K562 (cell line): ENCODE data around the gene CUL9. TPM values are rescaled to one million over a fixed set of nuclear protein-coding genes. Genes with fewer than 3 reads are reported as not detected.

Experiments
- ATAC-seq: fragments of 200-7000 bp; cut with Tn5 transposase; 3 replicates; pipeline ENCODE4 v1.9.1; 2020; ENCODE audit warnings: moderate library complexity
- BruUV-seq: library from RNA; stranded (reverse); fragments of 400-500 nt; replicated peaks from 2 replicates; lab custom pipeline; 2021; lab: Mats Ljungman, UMichigan
- CTCF ChIA-PET: fragments of 300-600 bp; formaldehyde crosslinking; extraction: SDS; loops from one replicate; lab custom pipeline; 2021; ENCODE audit warnings: low intra/inter-chr PET ratio; lab: Yijun Ruan, JAX
- POLR2A ChIA-PET: fragments of 300-600, 350-650 bp; sonication (Branson Sonifier 250); formaldehyde crosslinking; extraction: SDS; loops from one replicate; lab custom pipeline; 2021; ENCODE audit warnings: antibody characterized with exemption, inconsistent platforms; lab: Yijun Ruan, JAX
- DNase-seq, 4 experiments: peaks; one replicate each; pipeline versions ENCODE4 v3.0.0 to v3.0.0-alpha.2; 2011 to 2018; ENCODE audit warnings: low spot score in 3 of 4, mixed read lengths in 3 of 4; ENCODE audit errors: extremely low read depth in 1 of 4
- FAIRE-seq: peaks from 2 replicates; lab custom pipeline; 2011; peaks lifted over from hg19 to GRCh38; lab: Jason Lieb, UNC
- H2AFZ ChIP-seq: 2 replicates; pipeline ENCODE4 v1.6.0; 2011; ENCODE audit warnings: low read depth, low read length, control low read depth, inconsistent platforms
- H3K27ac ChIP-seq: fragments of 200-600 bp; 3 replicates; pipeline ENCODE4 v1.8.0; 2011; ENCODE audit warnings: low read depth, mild to moderate bottlenecking, control low read depth, inconsistent platforms, low read length, moderate library complexity, mixed read lengths; ENCODE audit errors: extremely low read depth
- H3K27me3 ChIP-seq, 2 experiments: fragments of 300-600 bp in 1 of 2; 2 replicates in 1 of 2; 3 replicates in 1 of 2; pipeline versions ENCODE4 v1.6.0 to v1.8.0; 2011; ENCODE audit warnings: inconsistent platforms in 2 of 2, low read length in 2 of 2, mild to moderate bottlenecking in 1 of 2, mixed read lengths in 1 of 2, moderate library complexity in 1 of 2; ENCODE audit not compliant: control insufficient read depth in 2 of 2, insufficient read depth in 2 of 2
- H3K36me3 ChIP-seq: fragments of 300-600 bp; 3 replicates; pipeline ENCODE4 v1.8.0; 2011; ENCODE audit warnings: mild to moderate bottlenecking, low read length, inconsistent platforms; ENCODE audit not compliant: control insufficient read depth, insufficient read depth
- H3K4me1 ChIP-seq, 2 experiments: fragments of 200-600 bp in 1 of 2; replicated peaks in 1 of 2; 2 replicates in 1 of 2; 3 replicates in 1 of 2; pipeline versions ENCODE4 v1.5.1 to v1.8.0; 2011; ENCODE audit warnings: inconsistent platforms in 2 of 2, low read length in 2 of 2, mild to moderate bottlenecking in 1 of 2, mixed read lengths in 1 of 2, moderate library complexity in 1 of 2; ENCODE audit not compliant: control insufficient read depth in 2 of 2, insufficient read depth in 2 of 2
- H3K4me2 ChIP-seq: 2 replicates; pipeline ENCODE4 v1.6.1; 2011; ENCODE audit warnings: low read length, control low read depth, inconsistent platforms, mixed read lengths; ENCODE audit not compliant: insufficient read depth
- H3K4me3 ChIP-seq: fragments of 200-600 bp; sonication (generic), shearing (Covaris generic); 2 replicates; pipeline ENCODE4 v1.5.1; 2016; ENCODE audit warnings: control low read depth, inconsistent platforms
- H3K79me2 ChIP-seq: fragments of 200-600 bp; 3 replicates; pipeline ENCODE4 v1.8.0; 2011; ENCODE audit warnings: low read length, inconsistent platforms; ENCODE audit not compliant: control insufficient read depth, insufficient read depth
- H3K9ac ChIP-seq, 2 experiments: 2 replicates each; pipeline versions ENCODE4 v1.6.0 to v1.6.1; 2011; ENCODE audit warnings: low read depth in 2 of 2, low read length in 2 of 2, control low read depth in 1 of 2, inconsistent platforms in 1 of 2, mild to moderate bottlenecking in 1 of 2, mixed read lengths in 1 of 2; ENCODE audit not compliant: insufficient read depth in 1 of 2
- H3K9me1 ChIP-seq: one replicate; pipeline ENCODE4 v1.6.0; 2011; ENCODE audit warnings: inconsistent platforms, mild to moderate bottlenecking, low read length, moderate library complexity; ENCODE audit not compliant: control insufficient read depth, insufficient read depth
- H3K9me3 ChIP-seq: replicated peaks from 2 replicates; pipeline ENCODE4 v1.5.1; 2011; ENCODE audit warnings: low read depth, low read length, inconsistent platforms; ENCODE audit not compliant: control insufficient read depth, insufficient read depth
- H4K20me1 ChIP-seq: replicated peaks from 2 replicates; pipeline ENCODE4 v1.6.1; 2011; ENCODE audit warnings: low read length, inconsistent platforms, mixed read lengths; ENCODE audit not compliant: control insufficient read depth, insufficient read depth
- BCL6 ChIP-seq: fragments of 250-450 bp; sonication (Bioruptor Pico); IDR thresholded peaks from 2 replicates; pipeline ENCODE4 v1.4.0; 2020
- BCLAF1 ChIP-seq, 2 experiments: fragments of 450-650 bp in 1 of 2; IDR thresholded peaks; 2 replicates each; pipeline ENCODE4 v1.6.1; 2011 to 2017; ENCODE audit warnings: low read depth in 2 of 2, antibody characterized with exemption in 1 of 2, borderline replicate concordance in 1 of 2, low read length in 1 of 2, mild to moderate bottlenecking in 1 of 2, mixed read lengths in 1 of 2; ENCODE audit not compliant: control insufficient read depth in 1 of 2
- MLX ChIP-seq, 2 experiments: fragments of 450-650 bp in 1 of 2; sonication (generic) in 1 of 2; formaldehyde crosslinking; conservative IDR thresholded peaks; 2 replicates each; pipeline versions ENCODE4 v1.4.0 to v1.8.1; 2020 to 2022; ENCODE audit warnings: mild to moderate bottlenecking in 1 of 2, missing genetic modification reagents in 1 of 2
- PTTG1 ChIP-seq: fragments of 450-650 bp; IDR thresholded peaks from 2 replicates; pipeline ENCODE4 v1.6.1; 2016; ENCODE audit warnings: low read depth, mild to moderate bottlenecking, missing genetic modification characterization, missing compliant biosample characterization
- STAT5B ChIP-seq: fragments of 250-450 bp; sonication (Bioruptor Pico); IDR thresholded peaks from 2 replicates; pipeline ENCODE4 v1.8.0; 2021; ENCODE audit warnings: mild to moderate bottlenecking, inconsistent platforms
- TSHZ1 ChIP-seq: fragments of 250-450 bp; sonication (Bioruptor Pico); IDR thresholded peaks from 2 replicates; pipeline ENCODE4 v1.4.0; 2020; ENCODE audit warnings: mild to moderate bottlenecking, moderate library complexity
- XRCC3 ChIP-seq: fragments of 450-650 bp; IDR thresholded peaks from 2 replicates; pipeline ENCODE4 v1.6.1; 2017; ENCODE audit warnings: mild to moderate bottlenecking, moderate library complexity
- ZBTB12 ChIP-seq: fragments of 250-450 bp; sonication (Bioruptor Pico); IDR thresholded peaks from 2 replicates; pipeline ENCODE4 v1.4.0; 2020
- ZNF354B ChIP-seq: fragments of 250-450 bp; sonication (Bioruptor Pico); IDR thresholded peaks from 2 replicates; pipeline ENCODE4 v1.4.0; 2020
- WGBS: fragments of 100-300 bp; shearing (Covaris generic); methylation state at CpG from one replicate; pipeline ENCODE4 v1.1.6; 2016; ENCODE audit warnings: low coverage, mixed read lengths; ENCODE audit not compliant: insufficient coverage; ENCODE audit errors: missing lambda C conversion rate; 5-methylcytosine and 5-hydroxymethylcytosine counted together
- in situ Hi-C: fragments of 300-500 bp; cut with MboI; formaldehyde crosslinking; loops from 4 replicates; pipeline ENCODE4 v1.15.0; 2018; ENCODE audit warnings: inconsistent platforms, mixed read lengths
- intact Hi-C: fragments of 100-400 bp; cut with micrococcal nuclease; formaldehyde crosslinking; loops from 2 replicates; pipeline ENCODE4 v1.14.2; 2022
- polyA plus RNA-seq, 8 experiments: library from polyadenylated mRNA; depleted of rRNA in 4 of 8; stranded (reverse) in 5 of 8; unstranded in 3 of 8; fragments of >200 nt; fragmentation: Nextera tagmentation in 2 of 8; fragmentation: Illumina TruSeq in 1 of 8; extraction: Ambion mirVana in 2 of 8; extraction: Trizol in 1 of 8; gene quantifications; 2 replicates each; pipeline versions ENCODE4 v1.2.1 to v1.2.3, GENCODE V29; 2011 to 2014; ENCODE audit warnings: inconsistent platforms in 1 of 8, missing spikeins in 1 of 8
- total RNA-seq, 7 experiments: library from RNA; depleted of rRNA in 6 of 7; stranded (reverse); fragments of >200 nt in 6 of 7; fragmentation: Illumina TruSeq in 2 of 7; extraction: Trizol in 2 of 7; gene quantifications; 2 replicates each; pipeline versions ENCODE4 v1.2.1 to v1.2.3, GENCODE V29; 2011 to 2021; ENCODE audit warnings: low replicate concordance in 1 of 7

Gene CUL9
- total and polyA plus RNA-seq, 9 of the 15 experiments (the other 6 are each of a cell fraction or from before 2014, with no cell fraction given), result 0.50 to 20.7 (median 6.6) TPM

- no peak for DNase-seq
- in situ Hi-C loops, result no loop called here
- Histone ChIP-seq H3K4me2 (no peak overlapping the region), H3K27ac (no peak overlapping the region), H2AFZ (no peak overlapping the region), H3K36me3 (no peaks in the 10 kb centered on the region), H4K20me1 (0 out of 2 replicates have a peak, but pooled peaks cover 6% of the 10 kb centered on the region), H3K9ac (no peak overlapping the region), H3K4me1 (peaks cover 0 to 7% of the 10 kb centered on the region in 2 experiments; a peak in 2 of 5 replicates), H3K79me2 (no peaks in the 10 kb centered on the region), H3K27me3 (peaks cover 45 to 63% of the 10 kb centered on the region in 2 experiments), H3K4me3 (no peak overlapping the region), H3K9me3 (peaks cover 3% of the 10 kb centered on the region; the same call in 1 of the 2 replicates), H3K9me1 (no peaks in the 10 kb centered on the region)
- intact Hi-C loops, result no loop called here
- CTCF ChIA-PET, result no interaction called here
- no peak for FAIRE-seq
- WGBS, result 0% methylated on average over 1 of the region's 1 CpG
- ATAC-seq, result no peak
- POLR2A ChIA-PET, result interaction anchor here (0.6 to 1.7 kb wide), 3 partner anchors 11 to 235 kb away, joined by 3 to 4 read pairs (median 4); partner anchors contain the start of genes DNPH1 and ZNF318
- no TSS peak for BruUV-seq
- no peak for TF ChIP-seq BCL6 (CRISPR knock-in tag)
- no peak for TF ChIP-seq XRCC3
- no peak for TF ChIP-seq BCLAF1 (IDR thresholded peaks at IDR 0.05; ENCODE audit: borderline replicate concordance in 1 of 2, control insufficient read depth in 1 of 2, low read depth in 2 of 2, low read length in 1 of 2)
- no peak for TF ChIP-seq STAT5B (CRISPR knock-in tag)
- no peak for TF ChIP-seq PTTG1 (tag)
- TF ChIP-seq MLX (CRISPR knock-in tag; conservative IDR thresholded peaks at IDR 0.05), result no peak
- TF ChIP-seq ZBTB12 (CRISPR knock-in tag), result no peak
- TF ChIP-seq TSHZ1 (CRISPR knock-in tag), result no peak
- TF ChIP-seq ZNF354B (CRISPR knock-in tag), result no peak
Measured at GRCh38 chr6:43240950-43241349, 59.0 kb downstream of the CUL9 start.
